Suprapubic skin (tissue), 4 donors: Measurements from ENCODE around the gene EVA1A. TPM values are rescaled to one million over a fixed set of nuclear protein-coding genes. Genes with fewer than 3 reads are reported as not detected.

Experiments used
- DNase-seq, 2 donors: peaks; one replicate each; pipeline ENCODE4 v3.0.0-alpha.2; 2019; ENCODE audit warnings: low spot score in 2 of 2
- H3K27ac ChIP-seq: fragments of 200-600 bp; sonication (generic); one replicate; pipeline ENCODE4 v1.5.1; 2019
- H3K27me3 ChIP-seq: fragments of 200-600 bp; sonication (generic); one replicate; pipeline ENCODE4 v1.5.1; 2019
- H3K36me3 ChIP-seq: fragments of 200-600 bp; sonication (generic); one replicate; pipeline ENCODE4 v1.5.1; 2019
- H3K4me1 ChIP-seq: fragments of 200-600 bp; sonication (generic); one replicate; pipeline ENCODE4 v1.5.1; 2019
- H3K4me3 ChIP-seq: fragments of 200-600 bp; sonication (generic); one replicate; pipeline ENCODE4 v1.5.1; 2019; ENCODE audit warnings: mild to moderate bottlenecking
- H3K9me3 ChIP-seq: fragments of 200-600 bp; sonication (generic); one replicate; pipeline ENCODE4 v1.5.1; 2019
- EP300 ChIP-seq: sonication (generic); formaldehyde crosslinking; IDR thresholded peaks from one replicate; pipeline ENCODE4 v1.6.1; 2017; ENCODE audit warnings: antibody characterized with exemption
- POLR2A ChIP-seq, 2 donors: fragments of 450-650 bp; IDR thresholded peaks; one replicate each; pipeline ENCODE4 v1.6.1; 2017; ENCODE audit warnings: antibody characterized with exemption in 2 of 2, mild to moderate bottlenecking in 2 of 2, moderate library complexity in 2 of 2
- POLR2AphosphoS5 ChIP-seq, 3 donors: sonication (generic); formaldehyde crosslinking; IDR thresholded peaks; one replicate each; pipeline ENCODE4 v1.6.1; 2017; ENCODE audit warnings: antibody characterized with exemption in 3 of 3
- WGBS: methylation state at CpG from one replicate; pipeline ENCODE4 v1.1.5; 2018; 5-methylcytosine and 5-hydroxymethylcytosine counted together
- total RNA-seq, 4 donors: library from RNA; depleted of rRNA; stranded (reverse); fragments of >200 nt; gene quantifications; one replicate each; pipeline ENCODE4 v1.1.0, GENCODE V29; 2016
- TF ChIP-seq, protein P1 (sequence below), 2 donors: fragments of 200-600 bp in 1 of 2; fragments of 450-650 bp in 1 of 2; sonication (generic) in 1 of 2; IDR thresholded peaks; one replicate each; pipeline ENCODE4 v1.5.1; 2016 to 2019; ENCODE audit warnings: antibody characterized with exemption in 2 of 2, mild to moderate bottlenecking in 1 of 2, moderate library complexity in 1 of 2

The EVA1A gene
- total RNA-seq, 4 donors from 2014 or later = 5.7 to 11.4 (median 7.9) TPM

DNA sequence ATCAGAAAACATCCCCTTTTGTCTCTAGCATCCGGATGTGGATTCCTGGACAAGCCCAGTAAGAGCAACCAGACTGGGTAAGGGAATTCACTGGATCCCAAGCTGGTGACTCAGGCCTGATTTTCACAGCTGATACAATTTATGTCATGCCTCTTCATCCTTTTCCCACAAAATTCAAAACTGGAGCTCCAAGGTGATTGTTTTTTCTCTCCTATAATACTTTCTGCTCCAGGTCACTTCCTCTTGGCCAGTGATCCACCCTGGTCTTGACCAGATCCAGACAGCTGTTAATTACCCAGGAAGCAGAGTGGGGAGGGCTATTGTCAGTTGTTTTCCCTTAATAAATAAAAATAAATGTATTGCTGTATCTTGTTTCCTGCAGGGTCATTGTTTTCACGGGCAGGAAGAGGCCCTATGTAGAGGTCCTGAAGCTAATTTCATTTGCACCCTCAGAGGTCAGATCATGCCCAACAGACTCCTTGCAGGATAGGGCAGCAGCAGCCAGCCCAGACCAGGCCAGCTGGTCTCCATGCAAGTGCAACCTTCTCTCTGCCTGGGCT is 57.6 kb downstream of the EVA1A start:
- Histone ChIP-seq H3K9me3 (no peaks in the 10 kb centered on the region), H3K4me3 (no peak overlapping the region), H3K36me3 (no peaks in the 10 kb centered on the region), H3K4me1 (no peaks in the 10 kb centered on the region), H3K27ac (no peak overlapping the region), H3K27me3 (no peaks in the 10 kb centered on the region)
- no peak for DNase-seq
- WGBS = 64% methylated on average over 2 of the region's 2 CpGs
- TF ChIP-seq, protein P1, sequence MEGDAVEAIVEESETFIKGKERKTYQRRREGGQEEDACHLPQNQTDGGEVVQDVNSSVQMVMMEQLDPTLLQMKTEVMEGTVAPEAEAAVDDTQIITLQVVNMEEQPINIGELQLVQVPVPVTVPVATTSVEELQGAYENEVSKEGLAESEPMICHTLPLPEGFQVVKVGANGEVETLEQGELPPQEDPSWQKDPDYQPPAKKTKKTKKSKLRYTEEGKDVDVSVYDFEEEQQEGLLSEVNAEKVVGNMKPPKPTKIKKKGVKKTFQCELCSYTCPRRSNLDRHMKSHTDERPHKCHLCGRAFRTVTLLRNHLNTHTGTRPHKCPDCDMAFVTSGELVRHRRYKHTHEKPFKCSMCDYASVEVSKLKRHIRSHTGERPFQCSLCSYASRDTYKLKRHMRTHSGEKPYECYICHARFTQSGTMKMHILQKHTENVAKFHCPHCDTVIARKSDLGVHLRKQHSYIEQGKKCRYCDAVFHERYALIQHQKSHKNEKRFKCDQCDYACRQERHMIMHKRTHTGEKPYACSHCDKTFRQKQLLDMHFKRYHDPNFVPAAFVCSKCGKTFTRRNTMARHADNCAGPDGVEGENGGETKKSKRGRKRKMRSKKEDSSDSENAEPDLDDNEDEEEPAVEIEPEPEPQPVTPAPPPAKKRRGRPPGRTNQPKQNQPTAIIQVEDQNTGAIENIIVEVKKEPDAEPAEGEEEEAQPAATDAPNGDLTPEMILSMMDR (IDR thresholded peaks at IDR 0.05) = no peak
- TF ChIP-seq POLR2A (IDR thresholded peaks at IDR 0.05) (no peak), EP300 (no peak), POLR2AphosphoS5 (IDR thresholded peaks at IDR 0.05) (no peak)

DNA sequence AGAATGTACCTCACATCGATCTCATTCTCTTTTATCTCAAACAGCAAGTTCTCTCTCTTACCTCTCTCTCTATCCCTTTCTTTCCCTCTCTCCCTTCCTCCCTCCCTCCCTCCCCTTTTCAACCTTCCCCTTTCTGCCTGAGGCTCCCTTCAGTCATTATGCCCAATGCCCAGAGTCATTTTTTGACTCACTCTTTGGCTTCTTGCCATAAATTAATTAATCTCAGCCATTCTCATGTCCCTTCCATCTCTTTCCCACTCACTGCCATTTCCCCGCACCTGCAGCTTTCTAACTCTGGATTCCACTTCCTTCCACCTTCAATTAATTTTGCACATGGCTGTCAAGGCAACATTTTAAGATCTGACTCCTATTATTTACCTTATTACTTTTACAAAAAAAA is 60.1 kb downstream of the EVA1A start:
- WGBS = 82% methylated on average over 2 of the region's 2 CpGs
- Histone ChIP-seq H3K27me3 (no peaks in the 10 kb centered on the region), H3K27ac (no peak overlapping the region), H3K36me3 (no peaks in the 10 kb centered on the region), H3K9me3 (no peaks in the 10 kb centered on the region), H3K4me3 (no peak overlapping the region), H3K4me1 (no peaks in the 10 kb centered on the region)
- TF ChIP-seq POLR2A (IDR thresholded peaks at IDR 0.05) (no peak), EP300 (no peak), POLR2AphosphoS5 (IDR thresholded peaks at IDR 0.05) (no peak)
- TF ChIP-seq, protein P1 (IDR thresholded peaks at IDR 0.05) = no peak
- no peak for DNase-seq

DNA sequence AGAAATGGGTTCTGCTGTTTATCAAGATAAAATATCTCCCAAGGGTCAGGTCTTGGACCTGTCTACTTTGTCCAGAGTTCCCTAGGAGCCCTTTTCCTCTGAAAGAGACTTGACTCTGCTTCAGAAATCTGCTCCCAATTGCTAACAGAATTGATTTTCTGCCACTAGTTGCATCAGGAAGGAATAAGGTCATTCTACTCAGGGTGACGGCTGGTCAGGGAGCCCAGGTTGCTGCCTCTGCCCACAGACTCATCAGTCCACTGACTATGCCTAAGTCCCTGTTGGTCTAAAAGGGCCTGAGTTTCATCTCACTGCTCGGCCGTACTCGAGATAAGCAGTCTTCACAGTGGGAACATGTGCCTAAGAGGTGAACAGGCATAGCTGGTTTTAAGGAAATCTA is 61.2 kb downstream of the EVA1A start:
- 91% methylated on average over 4 of the region's 4 CpGs for WGBS
- no peak overlapping the region for H3K4me3 ChIP-seq
- no peak overlapping the region for H3K27ac ChIP-seq
- no peaks in the 10 kb centered on the region for H3K4me1 ChIP-seq
- TF ChIP-seq, protein P1 (IDR thresholded peaks at IDR 0.05) = no peak
- TF ChIP-seq POLR2A (IDR thresholded peaks at IDR 0.05) (no peak), POLR2AphosphoS5 (IDR thresholded peaks at IDR 0.05) (no peak), EP300 (no peak)
- H3K36me3 ChIP-seq = no peaks in the 10 kb centered on the region
- DNase-seq = no peak
- no peaks in the 10 kb centered on the region for H3K9me3 ChIP-seq
- H3K27me3 ChIP-seq = no peaks in the 10 kb centered on the region

DNA sequence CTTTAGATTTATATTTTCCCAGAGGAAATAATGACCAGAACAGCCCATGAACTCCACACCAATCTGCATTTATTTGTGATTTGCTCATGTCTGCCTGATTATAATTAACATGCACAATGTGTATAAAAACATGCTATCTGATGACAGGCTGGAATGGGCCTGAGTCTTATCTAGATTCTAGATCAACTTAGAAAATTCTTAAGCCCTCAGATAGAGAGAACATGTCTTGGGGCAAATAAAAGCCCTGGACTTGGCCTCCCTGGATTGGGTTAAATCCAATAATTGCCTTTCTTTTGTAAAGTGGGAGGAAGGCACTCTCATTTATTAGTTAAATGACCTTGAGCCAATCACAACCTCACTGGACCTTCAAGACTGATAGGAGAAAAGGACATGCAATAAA is 61.8 kb downstream of the EVA1A start:
- H3K9me3 ChIP-seq = no peaks in the 10 kb centered on the region
- H3K4me3 ChIP-seq = no peak overlapping the region
- H3K27ac ChIP-seq = no peak overlapping the region
- no peaks in the 10 kb centered on the region for H3K36me3 ChIP-seq
- H3K27me3 ChIP-seq = no peaks in the 10 kb centered on the region
- H3K4me1 ChIP-seq = no peaks in the 10 kb centered on the region
- no peak for DNase-seq
- TF ChIP-seq POLR2AphosphoS5 (IDR thresholded peaks at IDR 0.05) = no peak
- TF ChIP-seq, protein P1 (IDR thresholded peaks at IDR 0.05) = no peak
- no peak for TF ChIP-seq POLR2A (IDR thresholded peaks at IDR 0.05)
- no peak for TF ChIP-seq EP300

DNA sequence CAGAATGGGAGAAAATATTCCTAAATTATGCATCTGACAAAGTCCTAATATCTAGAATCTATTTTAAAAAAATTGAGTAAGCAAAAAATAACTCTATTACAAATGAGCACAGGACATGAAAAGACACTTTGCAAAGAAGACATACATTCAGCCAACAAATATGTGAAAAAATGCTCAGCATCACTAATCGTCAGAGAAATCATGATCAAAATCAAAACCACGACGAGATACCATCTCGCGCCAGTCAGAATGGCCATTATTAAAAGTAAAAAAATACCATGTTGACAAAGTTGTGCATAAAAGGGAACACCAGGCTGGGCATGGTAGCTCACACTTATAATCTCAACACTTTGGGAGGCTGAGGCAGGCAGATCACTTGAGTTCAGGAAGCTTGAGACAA is 63.5 kb downstream of the EVA1A start:
- WGBS = 73% methylated on average over 5 of the region's 5 CpGs
- H3K27me3 ChIP-seq = no peaks in the 10 kb centered on the region
- no peaks in the 10 kb centered on the region for H3K4me1 ChIP-seq
- no peak for TF ChIP-seq POLR2AphosphoS5 (IDR thresholded peaks at IDR 0.05)
- TF ChIP-seq, protein P1 (IDR thresholded peaks at IDR 0.05) = no peak
- TF ChIP-seq EP300 = no peak
- no peak for TF ChIP-seq POLR2A (IDR thresholded peaks at IDR 0.05)
- no peak for DNase-seq
- H3K9me3 ChIP-seq = no peaks in the 10 kb centered on the region
- H3K27ac ChIP-seq = no peak overlapping the region
- H3K4me3 ChIP-seq = no peak overlapping the region
- no peaks in the 10 kb centered on the region for H3K36me3 ChIP-seq
